GOT3 (cell line): ENCODE measurements around the gene PRKAG2.

Experiments used
- DNase-seq: peaks from one replicate; lab custom pipeline; 2025; ENCODE audit warnings: mixed read lengths; lab: John Stamatoyannopoulos, UW

PRKAG2 gene

GRCh38 chr7:151900986-151901621 lies 24.2 kb upstream of the PRKAG2 start:
- no peak for DNase-seq

- no peak for DNase-seq
These were observed 23.7 kb upstream of the PRKAG2 start for GRCh38 chr7:151900591-151900985.

GRCh38 chr7:151899513-151900360 lies 22.8 kb upstream of the PRKAG2 start:
- no peak for DNase-seq

DNA sequence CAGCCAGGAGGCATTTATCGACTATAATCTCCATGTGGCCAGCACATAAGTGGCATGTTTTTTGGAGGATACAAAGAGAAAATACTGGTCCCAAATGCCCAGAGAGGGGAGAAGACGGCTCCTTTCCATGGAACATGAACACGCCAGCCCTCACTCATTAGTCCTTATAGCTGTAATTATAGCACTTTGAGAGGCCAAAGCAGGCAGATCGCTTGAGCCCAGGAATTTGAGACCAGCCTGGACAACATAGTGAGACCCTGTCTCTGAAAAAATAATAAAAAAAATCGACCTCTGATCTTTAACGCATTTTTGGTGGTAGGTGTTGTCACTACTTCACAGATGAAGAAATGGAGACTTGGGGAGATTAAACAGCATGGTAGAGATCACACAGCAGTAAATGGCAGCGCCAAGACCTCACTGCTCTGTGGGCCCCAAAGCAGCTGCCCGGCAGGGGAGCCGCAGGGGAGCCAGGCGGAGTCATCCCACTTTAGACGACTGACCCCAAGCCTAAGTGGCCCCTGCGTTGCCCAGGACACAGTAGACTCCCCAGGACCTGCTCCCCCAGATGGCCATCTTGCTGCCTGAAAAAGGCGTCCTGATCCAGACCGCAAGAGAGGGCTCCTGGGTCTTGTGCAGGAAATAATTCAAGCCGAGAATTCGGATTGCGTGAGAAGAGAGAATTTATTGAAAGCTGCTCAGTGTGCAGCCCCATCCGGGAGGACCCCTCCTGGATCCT lies 21.2 kb upstream of the PRKAG2 start:
- DNase-seq = no peak

DNA sequence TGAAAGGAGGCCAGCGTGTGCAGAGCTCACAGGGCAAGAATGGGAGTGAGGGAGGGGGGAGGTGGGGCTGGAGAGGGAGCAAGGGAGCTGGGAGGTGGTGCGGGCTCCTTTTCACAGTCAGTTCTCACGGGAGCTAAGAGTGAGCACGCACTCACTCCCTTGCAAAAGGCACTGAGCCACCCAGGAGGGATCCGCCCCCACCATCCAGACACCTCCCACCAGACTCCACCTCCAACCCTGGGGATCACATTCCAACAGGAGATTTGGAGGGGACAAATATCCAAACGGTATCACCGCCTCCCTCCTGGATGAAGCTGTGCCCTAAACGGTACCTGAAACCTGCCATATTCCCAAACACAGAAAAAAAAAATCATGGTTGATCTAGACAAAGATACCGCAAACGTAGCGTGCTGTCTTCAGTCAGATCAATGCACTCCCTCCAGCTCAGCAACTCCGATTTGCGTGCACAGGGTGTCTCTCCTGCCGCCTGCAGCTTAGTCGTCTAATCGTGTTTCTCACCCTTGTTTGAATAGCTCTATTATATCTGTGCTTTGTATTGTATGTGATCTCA lies 20.3 kb upstream of the PRKAG2 start:
- no peak for DNase-seq

GRCh38 chr7:151896486-151896885 lies 19.6 kb upstream of the PRKAG2 start:
- DNase-seq = no peak

- no peak for DNase-seq
These were observed 19.2 kb upstream of the PRKAG2 start for GRCh38 chr7:151896086-151896485.

DNA sequence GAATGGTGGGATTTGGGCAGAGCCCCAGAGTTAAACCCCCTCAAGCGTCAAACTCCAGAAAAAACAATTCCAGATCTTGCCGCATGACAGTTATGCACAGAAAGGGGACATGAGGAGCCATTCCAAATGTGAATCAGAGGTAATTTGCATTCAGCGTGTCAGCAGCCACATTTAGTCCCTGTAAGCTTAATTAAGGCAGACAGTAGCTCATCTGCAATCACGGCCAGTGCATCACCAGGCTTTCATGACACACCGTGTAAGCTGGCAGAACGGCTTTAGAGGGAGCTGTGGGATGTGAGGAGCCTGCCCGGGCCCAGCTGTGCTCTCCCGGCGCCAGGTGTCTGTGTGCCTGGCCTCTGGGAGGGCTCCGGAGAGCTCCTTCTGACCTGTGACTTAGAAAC lies 18.7 kb upstream of the PRKAG2 start:
- no peak for DNase-seq

GRCh38 chr7:151895008-151895630 lies 18.2 kb upstream of the PRKAG2 start:
- no peak for DNase-seq

DNA sequence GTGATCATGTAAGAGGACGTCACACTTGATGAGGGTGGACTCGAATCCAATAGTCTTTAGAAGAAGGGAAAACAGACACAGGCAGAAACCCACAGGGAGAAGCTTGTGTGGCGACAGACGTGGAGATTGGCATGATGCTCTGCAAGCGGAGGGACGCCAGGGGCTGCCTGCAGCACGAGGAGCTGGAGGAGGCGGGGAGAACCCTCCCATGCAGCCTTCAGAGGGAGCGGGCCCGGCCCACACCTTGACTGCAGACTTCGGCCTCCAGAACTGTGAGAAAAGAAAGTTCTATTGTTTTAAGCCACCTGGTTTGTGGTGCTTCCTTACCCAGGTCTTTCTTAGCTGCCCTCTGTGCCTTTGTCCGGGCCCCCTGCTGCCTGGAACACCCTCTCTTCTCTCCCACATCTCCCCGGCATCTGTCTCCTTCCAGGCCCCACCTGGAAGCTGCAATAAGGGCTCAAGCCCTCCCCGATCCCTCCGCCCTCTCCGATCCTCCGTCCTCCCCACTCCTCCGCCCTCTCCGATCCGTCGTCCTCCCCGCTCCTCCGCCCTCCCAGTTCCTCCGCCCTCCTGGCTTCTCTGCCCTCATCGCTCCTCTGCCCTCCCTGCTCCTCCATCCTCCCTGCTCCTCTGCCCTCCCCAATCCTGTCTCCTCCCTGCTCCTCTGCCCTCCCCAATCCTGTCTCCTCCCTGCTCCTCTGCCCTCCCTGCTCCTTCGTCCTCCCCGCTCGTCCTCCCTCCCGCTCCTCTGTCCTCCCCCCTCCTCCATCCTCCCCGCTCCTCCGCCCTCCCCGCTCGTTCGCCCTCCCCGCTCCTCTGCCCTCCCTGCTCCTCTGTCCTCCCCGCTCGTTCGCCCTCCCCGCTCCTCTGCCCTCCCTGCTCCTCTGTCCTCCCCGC lies 17.4 kb upstream of the PRKAG2 start:
- no peak for DNase-seq

GRCh38 chr7:151893405-151893923 lies 16.5 kb upstream of the PRKAG2 start:
- DNase-seq = no peak

GRCh38 chr7:151891753-151892152 lies 14.8 kb upstream of the PRKAG2 start:
- DNase-seq = no peak

DNA sequence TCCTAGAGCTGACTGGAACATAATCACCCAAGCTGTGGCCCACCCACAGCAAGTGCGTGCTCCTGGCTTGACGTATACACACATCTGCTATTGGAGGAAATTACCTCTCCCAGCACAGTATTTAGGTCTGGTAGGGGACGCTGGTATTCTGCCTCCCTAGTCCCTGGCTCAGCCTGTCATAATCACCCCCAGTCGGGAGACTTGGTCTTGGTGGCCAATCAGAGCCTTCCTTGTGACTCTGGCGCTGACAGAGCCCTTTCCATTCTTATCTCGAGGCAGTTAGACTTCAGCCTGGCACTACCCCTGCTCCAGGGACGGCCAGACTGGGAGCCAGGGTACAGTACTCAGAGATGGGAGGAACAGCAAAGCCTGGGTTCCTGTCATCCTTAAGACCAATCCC lies 14.3 kb upstream of the PRKAG2 start:
- DNase-seq = no peak

DNA sequence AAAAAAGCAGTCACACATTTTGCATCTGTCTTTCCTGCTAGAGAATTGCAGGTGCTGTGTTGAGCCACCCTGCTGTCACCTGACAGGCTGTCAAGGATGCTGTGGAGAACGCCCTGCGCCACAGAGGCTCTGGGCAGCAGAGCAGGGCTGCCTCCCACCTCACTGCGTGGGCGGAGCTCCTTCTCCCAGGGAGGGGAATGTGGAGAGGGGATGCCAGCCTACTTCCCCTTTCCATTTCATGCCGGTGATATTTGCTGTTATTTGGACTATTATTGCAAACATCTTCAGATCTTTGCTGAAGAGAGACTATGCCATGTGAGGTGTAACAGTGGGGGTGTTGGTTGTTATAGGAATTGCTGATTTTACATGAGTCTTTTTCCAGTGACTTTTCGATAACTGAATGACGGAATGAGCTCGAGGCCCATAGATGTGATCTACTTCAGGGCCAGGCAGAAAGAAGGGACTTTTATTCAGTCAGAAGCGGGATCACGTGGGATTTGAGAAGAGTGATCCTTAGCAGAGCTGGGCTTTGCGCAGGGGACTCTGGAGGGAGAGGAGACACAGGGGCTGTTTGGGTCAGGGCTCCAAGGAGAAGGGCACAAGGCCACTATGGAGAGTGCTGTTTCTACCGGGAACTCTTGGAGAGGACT lies 13.6 kb upstream of the PRKAG2 start:
- DNase-seq = no peak

GRCh38 chr7:151889406-151890354 lies 12.8 kb upstream of the PRKAG2 start:
- no peak for DNase-seq

DNA sequence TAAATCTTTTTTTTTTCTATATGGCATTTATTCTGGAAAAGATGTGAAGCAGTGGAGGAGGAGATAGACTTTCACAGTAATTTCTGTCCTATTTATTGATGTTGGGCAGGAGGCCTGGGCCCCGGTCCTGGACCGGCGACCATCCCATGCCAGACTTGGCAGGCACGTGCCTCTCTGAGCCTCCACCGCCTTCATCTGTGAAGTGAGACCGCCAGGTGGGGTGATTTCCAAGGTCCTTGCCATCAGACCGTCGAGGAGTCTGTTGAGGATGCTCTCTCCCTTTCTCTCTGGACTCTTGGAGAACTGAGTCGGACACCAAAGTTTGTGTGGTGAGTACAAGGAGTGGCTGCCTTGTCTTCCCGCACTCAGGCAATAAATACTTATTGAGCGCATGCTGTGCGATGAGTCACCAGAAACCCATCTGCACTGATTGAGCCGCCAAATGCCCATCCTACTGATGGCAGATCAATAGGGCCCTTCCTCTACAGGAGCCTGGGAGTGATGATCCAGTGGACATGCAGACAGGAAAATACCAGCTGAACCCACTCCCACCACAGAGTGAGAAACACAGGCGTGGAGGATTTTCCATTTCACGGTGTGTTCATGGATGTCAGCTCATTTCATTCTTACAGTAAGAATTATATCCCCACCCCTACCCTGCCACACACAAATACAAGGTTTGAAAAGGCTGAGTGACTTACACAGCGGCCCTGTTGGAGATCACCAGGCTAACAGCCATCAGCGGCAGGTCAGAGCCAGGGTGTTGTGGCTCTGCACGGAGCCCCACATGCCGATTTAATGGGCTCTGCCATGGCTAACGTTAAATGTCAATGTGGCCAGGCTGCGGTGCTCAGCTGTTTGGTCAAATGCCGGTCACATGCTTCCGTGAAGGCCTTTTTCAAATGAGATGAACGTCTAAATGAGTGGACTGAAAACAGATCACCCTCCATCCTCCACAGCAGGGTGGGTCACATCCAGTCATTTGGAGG lies 11.5 kb upstream of the PRKAG2 start:
- no peak for DNase-seq

DNA sequence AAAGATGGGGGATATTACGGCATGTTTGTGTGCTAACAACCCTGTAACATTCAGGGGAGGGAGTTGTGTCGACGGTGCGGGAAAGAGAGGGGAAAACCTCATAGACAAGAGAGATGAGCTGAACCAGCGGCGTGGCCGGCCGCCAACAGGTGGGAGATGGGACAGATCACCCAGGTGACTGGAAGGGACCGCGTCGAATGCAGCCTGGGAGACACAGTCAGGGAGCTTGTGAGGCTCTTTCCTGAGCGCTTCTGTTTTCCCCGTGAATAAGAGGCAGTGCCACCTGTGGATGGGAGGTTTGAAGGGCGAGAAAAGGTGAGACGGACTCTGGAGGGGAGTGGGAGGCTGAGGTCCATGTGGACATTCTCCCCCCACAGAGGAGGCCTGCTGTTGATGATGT lies 9.9 kb upstream of the PRKAG2 start:
- DNase-seq = no peak

DNA sequence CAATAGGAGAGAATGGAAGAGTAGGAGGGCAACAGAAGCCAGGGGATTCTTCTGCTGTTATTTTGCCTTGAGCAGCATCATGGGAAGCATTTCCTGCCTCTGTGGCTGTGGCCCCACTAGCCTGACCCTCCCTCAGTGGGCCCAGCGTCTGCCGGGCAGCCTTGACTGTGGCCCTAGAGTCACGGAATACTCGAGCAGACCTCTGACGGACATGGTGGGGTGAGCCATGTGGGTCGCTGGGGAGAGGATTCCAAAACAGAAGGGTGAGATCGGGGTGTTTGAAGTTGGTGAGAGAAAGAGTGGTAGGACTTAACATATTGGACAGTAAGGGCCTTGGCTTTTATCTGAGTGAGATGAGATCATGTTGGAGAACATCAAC lies 8.3 kb upstream of the PRKAG2 start:
- no peak for DNase-seq
